ENCODE data around the gene PCGF5.
"Not testable (repeated sequence)": the region's sequence is repeated elsewhere in the genome, so short reads cannot be mapped to it uniquely, and the experiment has no call there.

- TF ChIP-seq EGR1 (IDR thresholded peaks at IDR 0.05; ENCODE audit: borderline replicate concordance, low read depth, low read length); HDAC6 (IDR thresholded peaks at IDR 0.05; ENCODE audit: low read depth, low read length): not testable (repeated sequence)
Observed at GRCh38 chr10:91302946-91303345, 82.5 kb downstream of the PCGF5 start.
